Neural progenitor cell (in vitro differentiated cells): Measurements from ENCODE around the gene UGT2A3. TPM values are rescaled to one million over a fixed set of nuclear protein-coding genes. Genes with fewer than 3 reads are reported as not detected.
"Not testable (repeated sequence)": the region's sequence is repeated elsewhere in the genome, so short reads cannot be mapped to it uniquely, and the experiment has no call there.

Experiments
- DNase-seq: peaks from one replicate; pipeline ENCODE4 v3.0.0-alpha.2; 2016; ENCODE audit warnings: low spot score
- H2AFZ ChIP-seq: fragments of 200-600 bp; sonication (generic); replicated peaks from 2 replicates; pipeline ENCODE4 v1.6.1; 2016; ENCODE audit warnings: antibody characterized with exemption
- H3F3A ChIP-seq: fragments of 200-600 bp; sonication (generic); 2 replicates; pipeline ENCODE4 v1.6.1; 2016; ENCODE audit warnings: antibody characterized with exemption, low read depth
- H3K27ac ChIP-seq: fragments of 200-600 bp; sonication (generic); 2 replicates; pipeline ENCODE4 v1.5.1; 2016; ENCODE audit warnings: mild to moderate bottlenecking
- H3K27me3 ChIP-seq: fragments of 200-600 bp; sonication (generic); 2 replicates; pipeline ENCODE4 v1.6.1; 2016; ENCODE audit warnings: mild to moderate bottlenecking, moderate library complexity
- H3K36me3 ChIP-seq: fragments of 200-600 bp; sonication (generic); 2 replicates; pipeline ENCODE4 v1.5.1; 2016
- H3K4me1 ChIP-seq: fragments of 200-600 bp; sonication (generic); 2 replicates; pipeline ENCODE4 v1.6.1; 2016; ENCODE audit warnings: mixed run types
- H3K4me2 ChIP-seq: fragments of 200-600 bp; sonication (generic); 2 replicates; pipeline ENCODE4 v1.6.1; 2016
- H3K4me3 ChIP-seq: fragments of 200-600 bp; sonication (generic); 2 replicates; pipeline ENCODE4 v1.5.1; 2016
- H3K79me2 ChIP-seq: fragments of 200-600 bp; sonication (generic); 2 replicates; pipeline ENCODE4 v1.6.1; 2016; ENCODE audit warnings: low read depth
- H3K9ac ChIP-seq: fragments of 200-600 bp; sonication (generic); 2 replicates; pipeline ENCODE4 v1.6.1; 2016
- H3K9me3 ChIP-seq: fragments of 200-600 bp; sonication (generic); 2 replicates; pipeline ENCODE4 v1.5.1; 2016; ENCODE audit warnings: low read depth
- H4K20me1 ChIP-seq: fragments of 200-600 bp; sonication (generic); 2 replicates; pipeline ENCODE4 v1.6.1; 2016; ENCODE audit warnings: low read depth
- H3K27ac Mint-ChIP-seq: 3 replicates; pipeline ENCODE4 v1.8.0; 2021; ENCODE audit warnings: mixed read lengths
- H3K27me3 Mint-ChIP-seq: 2 replicates; pipeline ENCODE4 v1.8.0; 2022; ENCODE audit warnings: low read depth, mild to moderate bottlenecking, inconsistent platforms, moderate library complexity, mixed read lengths; ENCODE audit not compliant: insufficient read depth
- H3K36me3 Mint-ChIP-seq: 3 replicates; pipeline ENCODE4 v1.8.0; 2021; ENCODE audit warnings: mixed read lengths
- H3K4me1 Mint-ChIP-seq: 3 replicates; pipeline ENCODE4 v1.8.0; 2021; ENCODE audit warnings: mixed read lengths
- H3K4me3 Mint-ChIP-seq: 3 replicates; pipeline ENCODE4 v1.8.0; 2021; ENCODE audit warnings: mild to moderate bottlenecking, moderate library complexity, mixed read lengths
- H3K9me3 Mint-ChIP-seq: 3 replicates; pipeline ENCODE4 v1.8.0; 2020; ENCODE audit warnings: mixed read lengths
- CTCF ChIP-seq: fragments of 200-600 bp; sonication (generic); IDR thresholded peaks from 2 replicates; pipeline ENCODE4 v1.5.1; 2017; ENCODE audit warnings: antibody characterized with exemption, mild to moderate bottlenecking
- EZH2 ChIP-seq: fragments of 200-600 bp; sonication (generic); IDR thresholded peaks from 2 replicates; pipeline ENCODE4 v1.6.1; 2017; ENCODE audit warnings: antibody characterized with exemption, mild to moderate bottlenecking, moderate library complexity
- EZH2phosphoT487 ChIP-seq: fragments of 200-600 bp; sonication (generic); IDR thresholded peaks from 2 replicates; pipeline ENCODE4 v1.6.1; 2017; ENCODE audit warnings: antibody characterized with exemption
- total RNA-seq: library from RNA; depleted of rRNA; stranded (reverse); fragments of >200 nt; gene quantifications from 2 replicates; pipeline ENCODE4 v1.2.3, GENCODE V29; 2015; ENCODE audit warnings: low replicate concordance

UGT2A3 gene
- total RNA-seq, 1 donor from 2014 or later: not detected

GRCh38 chr4:68962868-68963267 lies 11.3 kb upstream of the UGT2A3 start:
- Histone ChIP-seq H4K20me1 (no peaks in the 10 kb centered on the region), H3K9me3 (no peaks in the 10 kb centered on the region)
- no peak overlapping the region for H3K4me3 Mint-ChIP-seq

GRCh38 chr4:68960294-68961163 lies 8.9 kb upstream of the UGT2A3 start:
- no peak for DNase-seq
- Histone ChIP-seq H3K36me3 (no peaks in the 10 kb centered on the region), H3K4me1 (no peaks in the 10 kb centered on the region), H3K79me2 (no peaks in the 10 kb centered on the region), H3F3A (no peaks in the 10 kb centered on the region), H3K9ac (no peak overlapping the region), H3K27ac (no peak overlapping the region), H3K9me3 (no peaks in the 10 kb centered on the region), H3K4me3 (no peak overlapping the region), H3K27me3 (no peaks in the 10 kb centered on the region), H3K4me2 (no peak overlapping the region), H4K20me1 (no peaks in the 10 kb centered on the region), H2AFZ (no peak overlapping the region)
- peaks cover 3% of the 10 kb centered on the region for H3K9me3 Mint-ChIP-seq
- H3K36me3 Mint-ChIP-seq: no peaks in the 10 kb centered on the region
- H3K27me3 Mint-ChIP-seq: no peaks in the 10 kb centered on the region
- TF ChIP-seq EZH2phosphoT487 (no peak), EZH2 (no peak), CTCF (no peak)
- peaks cover 8% of the 10 kb centered on the region for H3K4me1 Mint-ChIP-seq
- no peak overlapping the region for H3K4me3 Mint-ChIP-seq
- no peak overlapping the region for H3K27ac Mint-ChIP-seq

More at GRCh38 chr4:68962868-68963267, 11.3 kb upstream of the UGT2A3 start:
- Mint-ChIP-seq H3K9me3 (peaks cover 6% of the 10 kb centered on the region), H3K36me3 (no peaks in the 10 kb centered on the region), H3K4me1 (peaks cover 8% of the 10 kb centered on the region), H3K27me3 (no peaks in the 10 kb centered on the region), H3K27ac (no peak overlapping the region)
- Histone ChIP-seq H3K36me3 (no peaks in the 10 kb centered on the region), H3F3A (no peaks in the 10 kb centered on the region), H3K4me2 (no peak overlapping the region), H3K9ac (no peak overlapping the region), H3K79me2 (no peaks in the 10 kb centered on the region), H3K27me3 (no peaks in the 10 kb centered on the region), H3K27ac (no peak overlapping the region), H2AFZ (no peak overlapping the region), H3K4me3 (no peak overlapping the region), H3K4me1 (no peaks in the 10 kb centered on the region)
- no peak for DNase-seq
- TF ChIP-seq EZH2: no peak
- no peak for TF ChIP-seq CTCF
- no peak for TF ChIP-seq EZH2phosphoT487

GRCh38 chr4:68959085-68959484 lies 7.5 kb upstream of the UGT2A3 start:
- H3K4me2 ChIP-seq, H3K4me1 Mint-ChIP-seq, H3K4me3 ChIP-seq, H4K20me1 ChIP-seq, H3K9ac ChIP-seq, H2AFZ ChIP-seq, H3K4me1 ChIP-seq, H3K9me3 Mint-ChIP-seq, H3K27ac ChIP-seq, H3K27me3 ChIP-seq, H3K36me3 Mint-ChIP-seq, H3K27ac Mint-ChIP-seq, H3K9me3 ChIP-seq, DNase-seq, H3K79me2 ChIP-seq, H3K27me3 Mint-ChIP-seq, H3K36me3 ChIP-seq, H3K4me3 Mint-ChIP-seq, H3F3A ChIP-seq: not testable (repeated sequence)

- H3K9me3 Mint-ChIP-seq: no peaks in the 10 kb centered on the region
- no peak overlapping the region for H3K27ac Mint-ChIP-seq
- H3K27me3 Mint-ChIP-seq: no peaks in the 10 kb centered on the region
These were observed 2.5 kb upstream of the UGT2A3 start for GRCh38 chr4:68954126-68954525.

More at GRCh38 chr4:68954126-68954525, 2.5 kb upstream of the UGT2A3 start:
- Histone ChIP-seq H4K20me1 (no peaks in the 10 kb centered on the region), H2AFZ (peak overlapping the region; percentile 81), H3K4me2 (no peak overlapping the region), H3K4me3 (no peak overlapping the region), H3K9me3 (no peaks in the 10 kb centered on the region), H3F3A (no peaks in the 10 kb centered on the region), H3K4me1 (no peaks in the 10 kb centered on the region), H3K36me3 (no peaks in the 10 kb centered on the region), H3K27me3 (no peaks in the 10 kb centered on the region), H3K9ac (no peak overlapping the region), H3K27ac (no peak overlapping the region), H3K79me2 (no peaks in the 10 kb centered on the region)
- no peak for DNase-seq
- Mint-ChIP-seq H3K4me3 (no peak overlapping the region), H3K36me3 (no peaks in the 10 kb centered on the region), H3K4me1 (peaks cover 5% of the 10 kb centered on the region)
- TF ChIP-seq EZH2 (no peak), EZH2phosphoT487 (no peak), CTCF (no peak)
